ENCODE results near the gene EFCAB9.

GRCh38 chr5:172162987-172163343 lies 31.0 kb upstream of the EFCAB9 start:
- TF ChIP-seq POLR2A (IDR thresholded peaks at IDR 0.05; ENCODE audit: low read depth, low read length) (no peak), POLR2AphosphoS5 (IDR thresholded peaks at IDR 0.05; ENCODE audit: low read depth, low read length) (no peak), SPI1 (IDR thresholded peaks at IDR 0.05; ENCODE audit: low read depth, low read length) (no peak), POU2F2 (IDR thresholded peaks at IDR 0.05; ENCODE audit: low read depth, low read length) (no peak), TAF1 (IDR thresholded peaks at IDR 0.05; ENCODE audit: low read depth, low read length) (no peak), PAX5 (IDR thresholded peaks at IDR 0.05; ENCODE audit: insufficient read depth, low read length, severe bottlenecking) (no peak)
